Erythroblast (primary cell): ENCODE results near the gene LAMTOR5.

Experiments
- GATA1 ChIP-seq: IDR thresholded peaks from 2 replicates; pipeline ENCODE4 v1.6.1; 2011; ENCODE audit warnings: low read depth, mild to moderate bottlenecking, control low read depth, low read length, moderate library complexity
- POLR2A ChIP-seq: IDR thresholded peaks from 2 replicates; pipeline ENCODE4 v1.6.1; 2011; ENCODE audit warnings: mild to moderate bottlenecking, low read length

DNA sequence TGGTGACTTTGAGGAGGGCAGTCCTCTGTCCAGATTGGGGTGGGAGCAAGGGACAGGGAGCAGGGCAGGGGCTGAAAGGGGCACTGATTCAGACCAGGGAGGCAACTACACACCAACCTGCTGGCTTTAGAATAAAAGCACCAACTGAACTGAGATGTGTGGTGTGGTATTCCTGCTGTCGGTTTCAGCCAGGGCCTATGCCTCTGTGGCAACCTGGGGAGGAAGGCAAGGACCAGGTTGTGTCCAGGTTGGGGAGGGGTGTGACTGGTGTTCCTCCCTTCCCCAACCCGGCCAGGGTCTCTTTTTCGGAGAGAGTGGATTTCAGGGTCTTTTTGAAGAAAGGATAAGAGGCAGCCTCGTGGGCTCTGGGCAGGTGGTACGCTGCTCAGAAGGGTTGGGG, 49.7 kb upstream of the LAMTOR5 start:
- TF ChIP-seq POLR2A (no peak), GATA1 (no peak)
